CD4-positive, alpha-beta T cell treated with Interleukin-1 beta for 1 hour (primary cell): ENCODE data around the gene SH2D5.

Source experiments
- DNase-seq, 2 donors: peaks; one replicate each; pipeline ENCODE4 v3.0.0-alpha.2; 2020 to 2022

SH2D5 gene

DNA sequence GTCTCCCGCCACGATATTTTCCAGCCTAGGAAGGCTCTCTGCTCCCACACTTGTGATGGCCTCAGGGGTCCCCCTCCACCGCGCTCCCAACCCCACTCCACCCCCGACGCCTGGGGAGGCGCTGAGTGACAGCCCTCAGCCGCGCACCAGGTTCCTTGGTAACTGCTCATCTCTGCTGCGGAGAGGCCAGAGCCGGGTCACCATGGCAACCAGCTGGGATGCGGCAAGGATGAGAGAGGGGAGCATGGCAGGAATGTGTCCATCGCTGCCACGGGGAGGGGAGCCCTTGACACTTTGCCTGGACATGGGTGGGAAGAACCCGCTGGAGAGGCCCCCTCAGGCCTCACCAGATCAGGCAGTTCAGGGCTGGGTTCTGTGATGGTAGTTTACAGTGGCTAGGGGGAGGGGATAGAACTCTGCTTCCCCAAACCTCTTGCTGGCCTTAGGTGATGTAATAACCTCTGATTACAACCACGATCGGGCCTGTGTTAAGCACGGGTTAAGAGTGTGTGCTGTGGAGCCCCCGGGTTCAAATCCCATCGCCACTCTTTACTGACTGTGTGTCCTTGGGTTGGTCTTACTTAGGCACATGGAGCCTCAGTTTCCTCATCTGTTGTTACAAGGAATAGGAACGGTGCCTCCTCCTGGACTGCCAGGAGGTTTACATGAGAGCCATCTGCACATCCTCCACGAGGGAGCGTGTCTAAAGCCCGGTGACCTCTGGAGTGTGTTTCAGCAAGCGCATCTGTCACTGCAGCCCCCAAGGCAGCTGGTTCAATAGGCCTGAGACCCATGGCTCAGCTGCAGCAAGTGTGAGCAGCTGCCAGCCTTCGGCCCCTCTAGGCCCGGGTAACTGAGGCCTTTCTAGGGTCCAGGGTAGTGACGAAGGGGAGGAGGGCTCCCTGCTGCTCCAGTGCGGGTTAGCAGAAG, 21.0 kb downstream of the SH2D5 start:
- no peak for DNase-seq

DNA sequence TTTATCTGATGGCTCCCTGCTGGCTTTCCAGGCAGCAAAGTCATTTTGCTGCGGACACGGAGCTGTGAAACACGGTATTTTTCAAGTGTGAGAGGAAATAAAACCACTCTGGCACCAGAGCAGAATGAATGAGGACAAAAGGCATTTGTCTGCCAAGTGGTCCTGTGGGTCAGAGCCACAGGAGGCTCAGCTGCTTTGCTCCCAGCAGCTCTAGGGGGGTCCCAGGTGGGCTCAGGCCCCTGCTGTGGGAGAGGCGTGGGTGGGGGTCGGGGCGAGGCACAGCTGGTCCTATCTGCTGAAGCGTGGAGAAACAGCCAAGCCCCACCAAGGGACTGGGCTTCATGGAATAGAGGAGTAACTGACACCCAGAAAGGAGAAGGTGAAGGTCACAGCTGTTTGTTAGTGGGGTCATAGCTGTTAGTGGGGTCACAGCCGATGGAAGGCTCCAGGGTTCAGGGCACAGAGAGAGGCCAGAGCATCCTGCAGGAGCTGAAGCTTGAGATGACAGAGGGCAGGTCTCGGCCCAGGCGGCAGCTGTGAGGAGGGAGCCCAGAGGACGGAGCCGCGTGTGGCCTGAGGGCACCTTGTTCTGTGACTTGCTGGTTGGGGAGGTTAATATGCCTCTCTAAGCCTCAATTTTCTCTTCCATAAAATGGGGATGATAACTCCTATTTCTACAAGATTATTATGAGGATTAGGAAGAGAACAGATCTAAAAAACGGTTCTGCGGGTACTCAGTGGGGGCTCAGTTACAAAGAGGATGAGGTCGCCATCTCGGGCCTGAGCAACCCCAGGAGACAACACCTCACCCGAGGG, 21.8 kb downstream of the SH2D5 start:
- DNase-seq: no peak

DNA sequence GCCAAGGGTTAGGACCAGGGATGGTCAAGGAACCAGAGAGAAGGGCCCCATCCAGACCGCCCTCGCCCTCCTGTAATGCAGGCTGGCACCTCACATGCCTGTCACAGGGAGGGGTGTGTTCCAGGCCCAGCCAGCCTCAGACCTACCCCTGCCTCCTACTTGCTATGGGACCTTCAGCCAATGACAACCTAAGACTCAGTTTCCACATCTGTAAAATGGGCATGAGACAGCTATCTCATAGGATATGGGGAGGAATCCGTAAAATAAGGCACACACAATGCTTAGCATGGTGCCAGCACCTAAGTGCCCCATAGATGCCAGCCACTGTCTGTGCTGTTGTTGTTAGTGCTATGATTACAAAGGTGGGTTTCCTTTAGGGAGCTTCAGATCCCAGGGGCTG, 22.6 kb downstream of the SH2D5 start:
- DNase-seq: no peak

DNA sequence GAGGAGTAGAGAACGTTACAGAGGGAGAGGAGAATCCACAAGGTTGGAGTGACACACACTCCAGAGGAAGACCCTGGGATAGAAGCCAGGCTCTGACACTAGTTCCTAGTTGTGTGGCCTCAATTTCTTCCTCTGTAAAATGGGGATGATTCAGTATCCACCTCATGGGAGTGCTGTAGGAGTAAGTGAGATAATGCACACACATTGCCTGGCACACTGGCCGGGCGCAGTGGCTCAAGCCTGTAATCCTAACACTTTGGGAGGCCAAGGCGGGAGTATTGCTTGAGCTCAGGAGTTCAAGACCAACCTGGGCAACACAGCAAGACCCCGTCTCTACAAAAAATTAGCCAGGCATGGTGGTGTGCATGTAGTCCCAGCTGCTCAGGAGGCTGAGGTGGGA, 23.6 kb downstream of the SH2D5 start:
- no peak for DNase-seq

DNA sequence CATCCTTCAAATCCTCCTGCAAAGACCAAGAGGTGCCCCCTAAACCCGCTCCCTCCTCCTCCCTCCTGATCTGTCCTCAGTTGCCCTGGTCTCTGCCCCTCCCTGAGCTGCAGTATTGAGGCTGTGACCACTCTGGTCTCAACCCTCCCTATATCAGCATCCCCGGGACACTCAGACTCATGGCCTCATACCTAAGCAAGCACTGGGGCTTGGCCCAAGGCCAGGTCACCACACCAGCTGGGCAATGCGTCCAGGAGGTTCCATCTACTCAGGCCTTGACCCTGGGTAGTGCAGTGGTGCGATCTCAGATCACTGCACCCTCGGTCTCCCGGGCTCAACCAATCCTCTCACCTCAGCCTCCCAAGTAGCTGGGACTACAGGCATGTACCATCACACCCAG, 24.4 kb downstream of the SH2D5 start:
- DNase-seq: no peak

DNA sequence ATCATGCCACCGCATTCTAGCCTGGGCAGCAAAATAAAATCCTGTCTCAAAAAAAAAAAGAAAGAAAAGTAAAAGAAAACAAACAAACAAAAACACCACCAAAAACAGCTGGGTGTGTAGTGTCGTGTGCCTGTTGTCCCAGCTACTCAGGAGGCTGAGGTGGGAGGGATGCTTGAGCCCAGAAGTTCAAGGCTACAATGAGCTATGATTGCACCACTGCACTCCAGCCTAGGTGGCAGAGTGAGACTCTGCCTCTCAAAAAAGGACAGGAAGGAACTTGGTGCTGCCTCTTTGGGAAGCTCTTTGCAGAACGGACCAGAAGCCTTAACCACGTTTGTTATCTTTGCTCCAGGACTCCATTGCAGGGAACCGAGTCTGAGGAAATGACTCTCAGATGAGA, 25.7 kb downstream of the SH2D5 start:
- DNase-seq: no peak

DNA sequence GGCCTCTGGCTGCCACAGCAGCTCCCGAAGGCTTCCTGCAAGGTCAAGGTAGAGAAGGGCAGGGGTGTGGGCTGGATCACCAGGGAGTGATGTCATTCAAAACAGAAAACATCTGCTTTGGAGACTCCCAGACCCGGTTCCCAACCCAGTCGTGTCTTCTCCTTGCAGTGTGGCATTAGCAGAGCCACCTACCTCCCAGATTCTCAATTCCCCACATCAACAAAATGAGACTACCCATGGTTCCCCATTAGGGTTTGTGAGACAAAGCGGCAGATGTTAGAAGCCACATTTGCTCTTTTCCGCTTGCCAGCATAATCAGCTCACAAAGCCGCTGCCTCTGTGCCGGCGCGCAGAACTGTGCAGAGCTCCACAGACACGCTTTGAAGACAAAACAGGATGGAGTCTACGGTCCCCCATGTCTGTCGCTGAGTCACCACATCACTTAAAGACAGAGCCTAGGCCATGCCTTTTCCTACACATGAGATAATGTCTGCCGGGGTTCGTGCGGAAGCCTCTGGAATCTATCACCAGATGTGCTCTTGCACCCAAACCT, 27.2 kb downstream of the SH2D5 start:
- no peak for DNase-seq

DNA sequence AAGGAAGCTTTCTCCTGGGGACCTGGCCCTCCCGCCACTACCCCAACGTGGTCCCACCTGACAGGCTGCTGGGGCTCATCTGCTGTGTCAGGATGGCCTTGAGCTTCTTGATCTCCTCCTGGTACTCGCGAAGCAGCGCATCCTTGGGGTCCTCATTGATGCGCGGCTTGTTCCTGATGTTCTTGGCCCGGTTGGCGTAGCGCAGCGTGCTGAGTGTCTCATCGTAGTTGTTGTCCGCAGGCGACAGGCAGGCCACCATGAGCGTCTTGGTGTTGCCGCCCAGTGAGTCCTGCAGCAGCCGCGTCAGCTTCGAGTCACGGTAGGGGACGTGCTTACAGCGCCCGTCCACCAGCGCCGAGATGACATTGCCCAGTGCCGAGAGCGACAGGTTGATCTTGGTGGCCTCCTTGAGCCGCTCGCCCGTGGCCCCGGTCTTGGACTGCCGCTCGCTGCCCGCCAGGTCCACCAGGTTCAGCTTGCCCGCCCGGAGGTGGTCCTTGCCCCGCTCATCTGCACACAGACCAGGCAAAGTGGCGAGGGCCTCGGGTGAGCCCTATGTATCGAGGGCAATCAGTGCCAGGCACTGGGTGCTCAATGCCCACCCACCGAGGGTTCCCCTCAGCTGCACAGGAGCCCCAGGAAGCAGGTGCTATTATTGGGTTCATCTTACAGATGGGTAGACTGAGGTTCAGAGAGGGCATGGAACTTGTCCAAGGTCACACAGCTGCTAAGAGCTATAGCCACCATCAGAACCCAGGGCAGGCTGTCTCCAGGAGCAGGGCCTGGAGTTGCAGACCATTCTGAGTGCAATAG, 27.9 kb downstream of the SH2D5 start:
- DNase-seq: no peak

DNA sequence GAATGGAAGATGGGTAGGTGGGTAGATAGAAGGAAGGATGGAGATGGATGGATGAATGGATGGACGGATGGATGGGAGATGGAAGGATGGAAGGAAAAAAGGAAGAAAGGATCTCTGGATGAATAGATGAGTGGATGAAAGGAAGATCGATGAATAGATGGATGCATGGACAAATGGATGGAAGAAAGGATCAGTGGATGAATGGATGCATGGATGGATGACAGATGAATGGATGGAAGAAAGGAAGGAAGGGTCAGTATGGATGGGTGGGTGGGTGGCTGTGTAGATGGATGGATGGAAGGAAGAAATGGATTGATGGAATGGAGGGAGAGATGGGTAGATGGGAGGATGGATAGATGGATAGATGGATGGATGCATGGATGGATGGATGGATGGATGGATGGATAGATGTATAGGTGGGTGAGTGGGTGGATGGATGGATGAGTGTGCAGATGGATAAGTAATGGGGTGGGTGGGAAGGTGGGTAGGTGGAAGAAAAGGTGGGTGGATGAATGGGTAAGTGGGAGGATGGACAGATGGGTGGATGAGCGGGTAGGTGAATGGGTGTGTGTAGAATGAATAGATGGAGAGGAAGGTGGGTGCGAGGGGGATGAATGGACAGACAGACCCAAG, 29.3 kb downstream of the SH2D5 start:
- DNase-seq: no peak

DNA sequence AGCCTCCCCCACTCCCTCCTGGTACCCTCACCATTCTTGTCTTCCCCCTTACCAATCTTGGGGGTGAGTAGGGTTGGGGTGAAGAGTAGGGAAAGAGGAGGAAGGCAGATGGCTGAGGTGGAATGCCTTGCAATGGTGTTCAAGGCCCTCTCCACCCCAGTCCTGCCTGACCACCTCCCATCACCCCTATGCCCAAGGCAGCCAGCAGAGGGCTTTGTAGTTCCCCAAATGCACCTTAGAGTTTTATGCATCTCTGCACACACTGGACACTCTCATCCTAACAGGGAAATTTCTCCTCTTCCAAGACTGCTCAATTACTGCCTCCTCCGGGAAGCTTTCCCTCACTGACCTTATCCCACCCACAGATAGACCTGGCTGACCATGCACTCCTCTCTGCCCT, 30.1 kb downstream of the SH2D5 start:
- no peak for DNase-seq

DNA sequence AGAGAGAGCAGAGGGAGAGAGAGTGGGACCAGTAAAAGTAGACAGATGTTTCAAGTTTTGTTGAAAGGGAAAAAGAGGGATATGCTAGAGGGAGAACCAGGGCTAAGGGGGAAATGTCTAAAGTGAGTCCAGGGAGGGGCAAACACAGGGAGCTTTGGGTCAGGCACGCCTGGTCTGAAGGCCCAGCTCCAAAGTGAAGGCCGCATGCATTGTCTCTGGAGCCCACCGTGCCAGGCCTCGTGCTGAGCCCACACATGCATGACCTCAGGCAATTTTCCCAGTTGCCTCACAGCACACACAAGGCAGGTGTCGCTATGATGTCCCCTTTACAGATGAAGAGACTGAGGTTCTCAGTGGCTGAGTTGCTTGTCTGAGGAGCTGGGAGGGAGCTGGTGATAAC, 30.7 kb downstream of the SH2D5 start:
- DNase-seq: no peak

DNA sequence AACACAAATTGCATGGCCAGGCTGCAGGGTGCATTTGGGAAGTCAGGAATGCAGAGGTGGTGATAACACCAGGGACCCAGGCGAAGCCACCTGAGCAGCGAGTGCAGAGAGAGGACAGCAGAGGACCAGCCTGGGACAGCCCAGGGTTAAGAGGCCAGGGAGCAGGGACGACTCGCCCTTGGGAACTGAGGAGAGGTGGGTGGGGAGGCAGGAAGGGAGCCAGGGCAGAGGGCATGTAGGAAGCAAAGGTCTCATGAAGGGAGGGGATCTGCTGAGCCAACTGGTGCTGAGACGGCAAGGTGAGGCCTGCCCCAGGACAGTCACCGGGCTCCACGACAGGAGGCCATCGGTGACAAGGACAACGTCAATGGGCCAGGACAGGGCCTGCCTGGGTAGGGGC, 31.1 kb downstream of the SH2D5 start:
- DNase-seq: no peak

DNA sequence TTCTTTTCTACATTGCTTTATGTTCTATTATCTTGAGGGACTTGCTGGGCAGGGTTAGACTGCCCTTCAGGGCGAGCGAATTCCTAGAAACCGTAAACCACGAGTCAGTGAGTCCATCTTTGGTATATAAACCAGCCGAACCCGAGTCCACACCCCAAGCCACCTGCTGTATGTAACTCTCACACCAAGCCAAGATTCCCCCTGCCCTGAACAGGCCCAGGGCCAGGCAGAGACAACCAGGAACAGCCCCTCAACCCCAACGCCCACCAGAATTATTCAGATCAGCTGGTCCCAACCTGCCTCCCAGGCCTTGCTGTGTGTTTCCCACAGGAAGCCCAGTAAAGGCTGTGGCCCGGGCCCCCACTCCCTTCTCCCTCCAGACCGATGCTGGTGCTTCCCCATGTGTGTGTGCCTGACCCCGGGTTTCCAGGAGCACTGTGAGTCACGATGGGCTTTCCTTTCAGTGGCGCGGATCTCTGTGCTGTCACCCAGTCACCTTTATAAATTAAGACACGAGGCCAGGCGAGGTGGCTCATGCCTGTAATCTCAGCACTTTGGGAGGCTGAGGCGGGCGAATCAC, 31.8 kb downstream of the SH2D5 start:
- no peak for DNase-seq

DNA sequence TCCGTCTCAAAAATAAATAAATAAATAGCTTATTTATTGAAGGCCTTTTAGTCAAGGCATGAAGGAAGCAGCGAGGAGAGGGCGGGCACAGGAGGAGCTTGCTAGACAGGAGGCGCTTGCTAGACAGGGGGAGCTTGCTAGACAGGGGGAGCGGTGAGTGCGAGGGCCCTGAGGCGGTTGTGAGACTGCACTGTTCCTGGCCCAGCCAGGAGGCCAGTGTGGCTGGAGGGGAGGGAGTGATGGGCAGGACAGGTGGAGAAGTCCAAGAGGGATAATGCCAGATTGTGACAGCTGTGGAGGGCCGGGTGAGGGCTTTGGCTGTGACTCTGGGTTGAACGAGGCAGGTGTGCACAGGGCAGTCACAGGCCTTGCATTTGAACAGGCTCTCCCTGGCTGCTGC, 32.9 kb downstream of the SH2D5 start:
- DNase-seq: no peak

DNA sequence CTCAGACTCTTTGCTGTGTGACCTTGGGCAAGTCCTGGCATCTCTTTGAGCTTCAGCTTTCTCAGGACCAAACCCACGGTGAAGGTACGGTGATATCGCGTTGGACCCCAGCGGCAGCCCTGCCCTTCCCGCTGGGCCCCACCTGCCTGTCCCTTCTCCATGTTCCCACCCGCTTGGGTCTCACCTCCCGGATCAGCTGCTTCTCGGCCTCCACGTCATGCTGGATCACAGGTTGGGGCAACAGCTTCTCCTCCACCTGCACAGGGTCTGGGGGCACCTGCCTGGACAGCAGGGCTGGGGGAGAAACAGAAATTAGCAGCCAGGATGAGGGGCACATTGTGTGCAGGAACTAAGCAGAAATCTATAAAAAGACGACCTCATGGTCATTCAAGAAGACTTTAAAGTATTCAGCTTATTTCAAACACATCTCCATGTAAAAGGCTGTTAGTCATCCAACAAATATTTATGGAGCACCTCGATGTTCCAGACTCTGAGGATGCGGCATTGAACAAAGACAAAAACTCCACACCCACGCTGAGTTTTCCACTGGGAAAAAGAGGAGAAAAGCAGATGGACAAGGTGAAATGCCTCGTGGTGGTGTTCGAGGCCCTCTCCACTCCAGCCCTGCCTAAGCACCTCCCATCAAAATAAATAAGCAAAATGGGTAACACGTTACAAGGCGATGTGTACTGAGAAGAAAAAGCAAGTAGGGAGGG, 34.1 kb downstream of the SH2D5 start:
- no peak for DNase-seq

DNA sequence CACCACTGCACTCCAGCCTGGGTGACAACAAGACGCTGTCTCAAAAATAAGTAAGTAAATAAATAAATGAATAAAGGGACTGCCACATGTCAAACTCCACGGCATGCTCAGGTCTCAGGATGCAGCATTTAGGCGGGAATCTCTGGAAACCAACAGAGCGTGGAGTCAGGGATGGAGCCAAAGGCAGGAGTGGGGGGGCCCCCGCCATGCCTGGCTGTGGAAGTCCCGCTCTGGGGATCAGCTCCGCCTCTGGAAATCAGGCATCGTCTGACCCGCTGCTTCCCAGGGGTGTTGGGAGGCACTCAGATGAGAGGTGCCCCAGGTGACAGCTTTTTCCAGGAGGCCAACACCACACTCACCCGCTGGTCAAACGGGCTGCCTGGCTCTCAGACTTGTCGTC, 34.9 kb downstream of the SH2D5 start:
- DNase-seq: no peak

DNA sequence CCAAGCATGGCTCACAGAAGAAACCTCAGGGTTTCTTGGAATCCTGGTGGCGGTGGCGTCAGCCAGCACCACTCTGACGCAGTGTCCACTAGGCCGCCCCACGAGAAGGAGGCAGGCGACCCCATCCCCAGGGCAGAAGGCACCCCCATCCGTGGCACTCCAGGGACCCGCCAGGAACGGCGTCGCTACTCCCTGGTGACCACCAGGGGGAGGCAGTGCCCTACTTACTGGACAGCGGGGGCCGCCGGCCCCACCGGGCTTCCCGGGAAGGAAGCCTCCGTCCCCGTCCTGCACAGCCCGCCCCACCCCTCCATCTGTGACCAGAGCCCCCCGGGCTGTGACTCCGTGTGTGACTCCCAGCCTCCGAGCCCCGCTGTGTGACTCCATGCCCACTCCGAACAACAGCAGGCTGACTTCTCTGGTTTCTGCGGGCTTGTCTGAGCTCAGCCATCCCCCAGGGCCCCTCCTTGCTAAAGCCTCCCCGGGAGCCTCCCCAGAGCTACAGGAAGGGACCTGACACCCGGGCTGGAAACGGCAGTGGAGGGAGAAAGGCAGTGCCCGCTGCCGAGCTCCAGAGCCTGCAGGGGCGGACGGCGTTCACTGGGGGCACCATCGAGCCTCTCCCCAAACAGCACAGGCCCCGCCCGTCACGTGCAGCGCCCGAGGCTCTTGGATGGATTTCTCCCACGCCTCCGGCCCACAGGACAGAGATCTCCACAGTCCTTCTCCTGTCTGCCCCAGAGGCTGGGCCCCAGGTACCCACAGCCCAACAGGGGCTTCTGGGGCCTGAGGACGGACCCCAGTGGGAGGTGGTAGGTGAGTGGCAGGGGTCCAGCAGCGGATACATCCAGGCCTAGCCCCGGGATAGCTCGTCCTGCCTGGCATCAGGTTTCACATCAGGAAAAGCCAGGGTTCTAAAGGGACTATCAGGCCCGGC, 35.8 kb downstream of the SH2D5 start:
- peak; percentile 69 to 76 for DNase-seq

DNA sequence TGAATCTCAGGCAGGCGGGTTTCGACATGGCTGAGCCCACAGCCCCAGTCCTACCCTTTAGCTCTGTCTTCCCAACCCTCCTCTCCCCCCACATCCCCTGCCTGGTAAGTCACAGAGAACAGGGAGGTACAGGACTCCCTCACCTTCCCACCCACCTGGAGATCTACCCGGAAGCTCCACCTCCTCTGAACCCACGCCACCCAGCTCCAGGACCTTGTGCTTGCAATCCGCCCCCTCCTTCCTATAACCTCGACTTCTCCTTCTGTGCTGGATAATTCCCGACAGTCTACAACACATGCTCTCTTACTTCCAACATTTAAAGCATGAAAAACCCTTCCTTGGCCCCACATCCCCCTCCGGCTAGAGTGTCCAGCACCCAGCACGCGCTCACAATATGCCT, 37.0 kb downstream of the SH2D5 start:
- no peak for DNase-seq

DNA sequence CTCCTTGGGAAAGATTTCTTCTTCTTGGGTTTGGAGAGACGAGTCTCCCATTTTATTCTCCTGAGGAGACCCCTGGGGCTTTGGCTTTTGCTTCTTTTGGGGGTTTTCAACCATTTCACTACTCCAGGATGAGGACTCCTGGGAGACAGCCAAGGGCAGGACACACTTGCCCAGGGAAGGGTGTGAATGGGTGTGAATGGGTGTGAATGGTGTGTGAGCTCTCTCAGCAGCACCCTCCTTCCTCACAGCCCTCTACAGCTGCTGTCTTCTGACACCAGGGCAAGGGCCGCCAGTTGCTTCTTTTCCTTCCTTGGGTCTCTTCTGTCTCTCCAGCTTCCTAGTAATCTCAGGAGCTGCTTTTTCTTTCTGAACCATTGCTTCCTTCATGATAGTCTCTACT, 38.9 kb downstream of the SH2D5 start:
- DNase-seq: no peak

DNA sequence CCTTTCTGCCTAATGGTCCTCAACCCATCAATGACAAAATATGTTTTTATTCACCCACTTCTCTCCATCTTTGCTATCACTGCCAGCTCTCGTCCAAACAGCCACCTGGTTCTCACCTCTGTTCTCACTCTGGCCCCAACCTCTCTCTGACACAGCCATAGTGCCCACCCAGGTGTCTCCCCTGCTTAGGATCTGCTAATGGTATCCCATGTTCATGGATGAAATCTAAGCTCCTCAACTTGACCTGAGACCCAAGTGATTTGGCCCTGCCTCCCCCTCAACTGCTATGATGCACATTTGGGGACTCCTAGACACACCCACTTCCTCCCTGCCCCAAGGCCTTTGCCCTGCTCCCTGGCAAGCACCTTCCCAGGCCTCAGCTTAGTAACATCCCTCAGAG, 40.6 kb downstream of the SH2D5 start:
- no peak for DNase-seq
